Neutrophil (primary cell): ENCODE data around the gene ZMAT5.

Experiments used
- H3K27ac ChIP-seq: fragments of 200-600 bp; sonication (generic); 2 replicates; pipeline ENCODE4 v1.5.1; 2016; ENCODE audit warnings: mild to moderate bottlenecking, moderate library complexity
- H3K27me3 ChIP-seq: fragments of 200-600 bp; sonication (generic); 2 replicates; pipeline ENCODE4 v1.6.0; 2016; ENCODE audit warnings: mild to moderate bottlenecking
- H3K36me3 ChIP-seq: fragments of 200-600 bp; sonication (generic); 2 replicates; pipeline ENCODE4 v1.5.1; 2017
- H3K4me1 ChIP-seq, 2 experiments: fragments of 200-600 bp in 1 of 2; sonication (generic) in 1 of 2; 1 replicate in 1 of 2; 2 replicates in 1 of 2; pipeline versions ENCODE4 v1.5.1 to v1.6.1; 2013 to 2016; ENCODE audit warnings: low read depth in 1 of 2, low read length in 1 of 2, mild to moderate bottlenecking in 1 of 2, moderate library complexity in 1 of 2; ENCODE audit not compliant: control insufficient read depth in 1 of 2, insufficient read depth in 1 of 2
- H3K4me3 ChIP-seq, 2 experiments: fragments of 200-600 bp in 1 of 2; sonication (generic) in 1 of 2; 1 replicate in 1 of 2; 2 replicates in 1 of 2; pipeline ENCODE4 v1.5.1; 2013 to 2016; ENCODE audit warnings: low read depth in 1 of 2, low read length in 1 of 2, mild to moderate bottlenecking in 1 of 2, moderate library complexity in 1 of 2
- H3K9me3 ChIP-seq: fragments of 200-600 bp; sonication (generic); 2 replicates; pipeline ENCODE4 v1.5.1; 2016
- CTCF ChIP-seq: fragments of 200-600 bp; sonication (generic); IDR thresholded peaks from 2 replicates; pipeline ENCODE4 v1.5.1; 2016; ENCODE audit warnings: antibody characterized with exemption

ZMAT5 gene

GRCh38 chr22:29689206-29689879 lies 77.5 kb downstream of the ZMAT5 start:
- no peaks in the 10 kb centered on the region for H3K27me3 ChIP-seq
- no peaks in the 10 kb centered on the region for H3K4me1 ChIP-seq
- no peak overlapping the region for H3K27ac ChIP-seq
- no peaks in the 10 kb centered on the region for H3K9me3 ChIP-seq
- H3K36me3 ChIP-seq: peaks cover 28% of the 10 kb centered on the region
- H3K4me3 ChIP-seq: no peak overlapping the region
- TF ChIP-seq CTCF: no peak

- Histone ChIP-seq H3K27ac (no peak overlapping the region), H3K36me3 (peaks cover 53% of the 10 kb centered on the region), H3K27me3 (no peaks in the 10 kb centered on the region), H3K9me3 (no peaks in the 10 kb centered on the region), H3K4me1 (no peaks in the 10 kb centered on the region), H3K4me3 (no peak overlapping the region)
- TF ChIP-seq CTCF: no peak
Measured at GRCh38 chr22:29684244-29684643, 82.6 kb downstream of the ZMAT5 start.

GRCh38 chr22:29683536-29683935 lies 83.3 kb downstream of the ZMAT5 start:
- Histone ChIP-seq H3K4me1 (no peaks in the 10 kb centered on the region), H3K9me3 (no peaks in the 10 kb centered on the region), H3K27me3 (no peaks in the 10 kb centered on the region), H3K27ac (no peak overlapping the region), H3K4me3 (no peak overlapping the region), H3K36me3 (peaks cover 60% of the 10 kb centered on the region)
- no peak for TF ChIP-seq CTCF
